ENCODE measurements around the gene NAA80.

GRCh38 chr3:50266017-50266416, 33.2 kb downstream of the NAA80 start:
- TF ChIP-seq EGR1 (IDR thresholded peaks at IDR 0.05) (no peak), TAF1 (IDR thresholded peaks at IDR 0.05; ENCODE audit: low read depth) (no peak), TCF12 (IDR thresholded peaks at IDR 0.05; ENCODE audit: low read depth) (no peak), NFIC (IDR thresholded peaks at IDR 0.05) (no peak), YY1 (IDR thresholded peaks at IDR 0.05; ENCODE audit: low read depth) (no peak)
